Measurements from ENCODE around the gene PMEL. TPM values are rescaled to one million over a fixed set of nuclear protein-coding genes. Genes with fewer than 3 reads are reported as not detected.

The PMEL gene
- total RNA-seq, 1 experiment from 2014 or later, result 2.1 TPM

DNA sequence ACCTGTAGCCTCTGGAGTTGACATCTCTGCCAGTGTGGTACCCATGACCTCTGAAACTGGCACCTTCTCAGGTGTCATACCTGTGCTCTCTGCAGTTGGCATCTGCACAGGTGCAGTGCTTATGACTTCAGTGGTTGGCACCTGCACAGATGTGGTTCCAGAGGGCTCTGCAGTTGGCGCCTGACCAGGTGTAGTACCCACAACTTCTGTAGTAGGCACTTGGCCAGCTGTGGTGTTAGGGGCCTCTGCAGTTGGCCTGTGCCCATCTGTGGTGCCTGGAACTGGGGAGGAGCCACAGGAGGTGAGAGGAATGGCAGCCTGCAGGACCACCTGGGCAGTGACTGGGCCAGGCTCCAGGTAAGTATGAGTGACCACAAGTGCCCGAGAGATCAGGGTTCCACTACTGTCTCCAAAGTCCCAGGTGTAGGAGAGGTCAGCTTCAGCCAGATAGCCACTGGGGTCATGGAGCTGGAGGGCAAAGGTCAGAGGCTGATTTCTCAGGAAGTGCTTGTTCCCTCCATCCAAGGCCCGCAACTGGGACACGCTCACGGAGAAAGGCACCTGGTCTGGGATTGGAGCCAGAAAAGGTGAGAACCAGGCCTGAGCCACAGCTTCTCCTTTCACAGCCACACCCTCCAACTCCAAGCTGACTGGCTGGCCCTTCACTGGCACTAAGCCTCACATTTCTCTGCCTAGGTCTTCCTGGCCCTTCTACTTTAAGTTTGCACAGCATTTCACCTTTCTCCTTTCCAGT lies 8.6 kb downstream of the PMEL start:
- Mint-ChIP-seq H3K27ac (ENCODE audit: unreplicated experiment) (peak overlapping the region; percentile 36), H3K27me3 (ENCODE audit: unreplicated experiment) (no peaks in the 10 kb centered on the region), H3K4me1 (ENCODE audit: low read depth, unreplicated experiment) (peaks cover 31% of the 10 kb centered on the region), H3K4me3 (ENCODE audit: low read depth, unreplicated experiment) (no peak overlapping the region), H3K9me3 (ENCODE audit: low read depth, unreplicated experiment) (no peaks in the 10 kb centered on the region), H3K36me3 (ENCODE audit: insufficient read depth, unreplicated experiment) (peaks cover 14% of the 10 kb centered on the region)
- no TSS peak for BruUV-seq (replicated peaks)
- TF ChIP-seq, protein P1, sequence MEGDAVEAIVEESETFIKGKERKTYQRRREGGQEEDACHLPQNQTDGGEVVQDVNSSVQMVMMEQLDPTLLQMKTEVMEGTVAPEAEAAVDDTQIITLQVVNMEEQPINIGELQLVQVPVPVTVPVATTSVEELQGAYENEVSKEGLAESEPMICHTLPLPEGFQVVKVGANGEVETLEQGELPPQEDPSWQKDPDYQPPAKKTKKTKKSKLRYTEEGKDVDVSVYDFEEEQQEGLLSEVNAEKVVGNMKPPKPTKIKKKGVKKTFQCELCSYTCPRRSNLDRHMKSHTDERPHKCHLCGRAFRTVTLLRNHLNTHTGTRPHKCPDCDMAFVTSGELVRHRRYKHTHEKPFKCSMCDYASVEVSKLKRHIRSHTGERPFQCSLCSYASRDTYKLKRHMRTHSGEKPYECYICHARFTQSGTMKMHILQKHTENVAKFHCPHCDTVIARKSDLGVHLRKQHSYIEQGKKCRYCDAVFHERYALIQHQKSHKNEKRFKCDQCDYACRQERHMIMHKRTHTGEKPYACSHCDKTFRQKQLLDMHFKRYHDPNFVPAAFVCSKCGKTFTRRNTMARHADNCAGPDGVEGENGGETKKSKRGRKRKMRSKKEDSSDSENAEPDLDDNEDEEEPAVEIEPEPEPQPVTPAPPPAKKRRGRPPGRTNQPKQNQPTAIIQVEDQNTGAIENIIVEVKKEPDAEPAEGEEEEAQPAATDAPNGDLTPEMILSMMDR (IDR thresholded peaks at IDR 0.05; ENCODE audit: unreplicated experiment), result no peak
- DNase-seq, result peak; percentile 53
- CTCF ChIA-PET, result interaction anchor here (1.4 to 2.8 kb wide), 3 partner anchors 11 to 73 kb away, joined by 3 to 14 read pairs (median 5); partner anchors contain the start of gene RAB5B
- intact Hi-C loops (cut with micrococcal nuclease; ENCODE audit: unreplicated experiment), result no loop called here

DNA sequence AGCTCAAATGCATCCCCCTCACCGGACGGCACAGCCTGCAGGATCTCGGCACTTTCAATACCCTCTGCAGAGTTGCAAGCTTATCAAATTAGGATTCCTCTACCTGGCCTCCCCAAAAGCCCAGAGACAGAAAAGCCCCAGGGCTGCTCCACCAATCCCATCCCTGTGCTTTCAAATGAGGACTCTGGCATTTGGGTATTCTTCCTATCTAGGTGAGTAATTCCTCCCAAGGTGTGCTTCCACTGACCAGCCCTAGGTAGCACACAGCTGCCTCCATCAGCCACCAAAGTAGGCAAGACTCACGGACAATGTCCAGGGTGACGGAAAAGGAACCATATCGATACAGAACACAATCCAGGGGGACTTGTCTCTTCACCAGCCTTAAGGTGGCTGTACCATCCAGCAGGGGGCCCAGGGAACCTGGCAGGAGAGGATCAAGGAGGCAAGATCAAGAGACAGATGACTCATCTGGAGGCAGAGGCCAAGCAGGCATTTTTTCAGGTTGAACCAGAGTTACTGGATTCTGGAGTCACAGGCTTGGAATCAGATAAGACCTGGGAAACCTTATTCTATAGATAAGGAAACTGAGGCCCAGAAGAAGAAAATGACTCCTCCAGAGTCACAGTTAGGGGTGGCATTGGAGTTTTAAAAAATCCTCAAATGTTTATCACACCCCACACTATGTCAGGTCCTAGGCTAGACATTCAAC lies 9.9 kb downstream of the PMEL start:
- H3K9me3 Mint-ChIP-seq (ENCODE audit: low read depth, unreplicated experiment), result no peaks in the 10 kb centered on the region
- H3K27me3 Mint-ChIP-seq (ENCODE audit: unreplicated experiment), result no peaks in the 10 kb centered on the region
- CTCF ChIA-PET, result interaction anchor here (1.2 to 2.8 kb wide), 4 partner anchors 13 to 133 kb away, joined by 3 to 14 read pairs (median 6); partner anchors contain the start of gene RAB5B
- no peak overlapping the region for H3K4me3 Mint-ChIP-seq (ENCODE audit: low read depth, unreplicated experiment)
- H3K4me1 Mint-ChIP-seq (ENCODE audit: low read depth, unreplicated experiment), result peaks cover 31% of the 10 kb centered on the region
- peak; percentile 90 for DNase-seq
- intact Hi-C loops (cut with micrococcal nuclease; ENCODE audit: unreplicated experiment), result no loop called here
- TF ChIP-seq, protein P1 (IDR thresholded peaks at IDR 0.05; ENCODE audit: unreplicated experiment), result peak; percentile 69
- H3K36me3 Mint-ChIP-seq (ENCODE audit: insufficient read depth, unreplicated experiment), result peaks cover 19% of the 10 kb centered on the region
- peak overlapping the region; percentile 79 for H3K27ac Mint-ChIP-seq (ENCODE audit: unreplicated experiment)
- no TSS peak for BruUV-seq (replicated peaks)

DNA sequence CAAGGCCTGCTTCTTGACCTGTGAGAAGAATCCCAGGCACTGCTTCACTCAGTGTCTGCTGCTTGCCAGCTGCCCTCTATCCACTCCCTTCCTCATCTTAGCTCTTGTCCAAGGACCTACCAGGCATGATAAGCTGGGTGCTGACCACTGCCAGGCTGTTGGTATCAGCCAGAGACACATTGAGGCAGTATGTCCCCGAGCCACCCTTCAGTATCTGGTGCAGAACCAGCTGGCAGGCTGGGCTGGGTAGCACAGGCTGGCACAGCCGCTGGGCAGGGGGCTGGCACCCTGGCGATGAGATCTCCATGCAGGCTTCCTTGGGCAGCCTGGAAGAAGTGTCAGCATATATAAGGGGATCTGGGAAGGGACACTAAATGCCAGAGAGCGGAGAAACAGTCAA lies 10.5 kb downstream of the PMEL start:
- Mint-ChIP-seq H3K4me3 (ENCODE audit: low read depth, unreplicated experiment) (no peak overlapping the region), H3K4me1 (ENCODE audit: low read depth, unreplicated experiment) (peaks cover 31% of the 10 kb centered on the region), H3K27ac (ENCODE audit: unreplicated experiment) (no peak overlapping the region), H3K36me3 (ENCODE audit: insufficient read depth, unreplicated experiment) (peaks cover 19% of the 10 kb centered on the region), H3K27me3 (ENCODE audit: unreplicated experiment) (no peaks in the 10 kb centered on the region), H3K9me3 (ENCODE audit: low read depth, unreplicated experiment) (no peaks in the 10 kb centered on the region)
- no peak for DNase-seq
- BruUV-seq (replicated peaks), result no TSS peak
- intact Hi-C loops (cut with micrococcal nuclease; ENCODE audit: unreplicated experiment), result no loop called here
- TF ChIP-seq, protein P1 (IDR thresholded peaks at IDR 0.05; ENCODE audit: unreplicated experiment), result no peak
- CTCF ChIA-PET, result interaction anchor here (0.6 to 2.8 kb wide), 4 partner anchors 19 to 132 kb away, joined by 3 to 14 read pairs (median 5); partner anchors contain the start of gene RAB5B

DNA sequence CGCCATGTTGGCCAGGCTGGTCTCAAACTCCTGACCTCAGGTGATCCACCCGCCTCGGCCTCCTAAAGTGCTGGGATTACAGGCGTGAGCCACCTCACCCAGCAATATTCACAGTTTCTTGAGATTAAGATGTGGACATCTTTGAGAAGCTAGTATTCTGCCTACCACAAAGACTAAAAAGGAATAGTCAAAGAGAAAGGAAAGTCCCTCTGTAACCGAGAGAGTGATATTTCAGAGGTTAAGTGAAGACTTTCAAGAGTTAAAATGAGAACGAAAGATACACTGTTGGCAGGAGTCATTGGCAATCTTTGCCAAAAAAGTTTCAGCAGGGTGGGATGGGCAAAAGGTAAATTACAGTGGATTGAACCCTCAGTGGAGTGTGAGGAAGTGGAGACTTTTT lies 19.3 kb downstream of the PMEL start:
- no peaks in the 10 kb centered on the region for H3K9me3 Mint-ChIP-seq (ENCODE audit: low read depth, unreplicated experiment)
- DNase-seq, result no peak
- no peaks in the 10 kb centered on the region for H3K27me3 Mint-ChIP-seq (ENCODE audit: unreplicated experiment)
- no peaks in the 10 kb centered on the region for H3K4me1 Mint-ChIP-seq (ENCODE audit: low read depth, unreplicated experiment)
- peaks cover 2% of the 10 kb centered on the region for H3K36me3 Mint-ChIP-seq (ENCODE audit: insufficient read depth, unreplicated experiment)
- CTCF ChIA-PET, result interaction anchor here (0.7 kb wide), 1 partner anchor 67 kb away, joined by 5 read pairs; no protein-coding TSS in a partner anchor
- H3K4me3 Mint-ChIP-seq (ENCODE audit: low read depth, unreplicated experiment), result no peak overlapping the region
- intact Hi-C loops (cut with micrococcal nuclease; ENCODE audit: unreplicated experiment), result no loop called here
- TF ChIP-seq, protein P1 (IDR thresholded peaks at IDR 0.05; ENCODE audit: unreplicated experiment), result no peak
- H3K27ac Mint-ChIP-seq (ENCODE audit: unreplicated experiment), result no peak overlapping the region
- no TSS peak for BruUV-seq (replicated peaks)
